HEK293 (cell line): ENCODE measurements around the gene LASP1NB.
A peak's percentile ranks its signal among the peaks of the same experiment; 100 is the strongest.

Experiments used
- CTCF ChIA-PET: fragments of 350-600 bp; formaldehyde crosslinking; extraction: SDS; loops from one replicate; lab custom pipeline; 2021; ENCODE audit warnings: antibody characterized with exemption; lab: Yijun Ruan, JAX
- POLR2A ChIA-PET: fragments of 300-600 bp; formaldehyde crosslinking; extraction: SDS; loops from one replicate; lab custom pipeline; 2020; ENCODE audit warnings: antibody characterized with exemption, inconsistent platforms; lab: Yijun Ruan, JAX
- H3K27ac ChIP-seq: fragments of 200-500 bp; sonication (Bioruptor generic); 2 replicates; pipeline ENCODE4 v1.5.1; 2014; ENCODE audit warnings: low read depth, low read length, control low read depth, inconsistent platforms; ENCODE audit errors: extremely low read depth
- H3K36me3 ChIP-seq, 2 experiments: fragments of 200-500 bp in 1 of 2; sonication (Bioruptor generic) in 1 of 2; 1 replicate in 1 of 2; 2 replicates in 1 of 2; pipeline ENCODE4 v1.5.1; 2014 to 2017; ENCODE audit warnings: inconsistent platforms in 2 of 2, low read length in 2 of 2; ENCODE audit not compliant: control insufficient read depth in 2 of 2, insufficient read depth in 1 of 2
- H3K4me1 ChIP-seq: fragments of 200-500 bp; sonication (Bioruptor generic); 2 replicates; pipeline ENCODE4 v1.5.1; 2014; ENCODE audit warnings: mild to moderate bottlenecking, low read length, inconsistent platforms; ENCODE audit not compliant: control insufficient read depth, insufficient read depth
- H3K4me3 ChIP-seq: 2 replicates; pipeline ENCODE4 v1.5.1; 2011; ENCODE audit warnings: low read depth, mild to moderate bottlenecking, control low read depth, low read length, moderate library complexity
- H3K9me3 ChIP-seq: fragments of 200-500 bp; sonication (Bioruptor generic); 2 replicates; pipeline ENCODE4 v1.5.1; 2014; ENCODE audit warnings: low read depth, low read length, inconsistent platforms; ENCODE audit not compliant: control insufficient read depth, insufficient read depth
- FEZF1 ChIP-seq: fragments of 450-650 bp; formaldehyde crosslinking; IDR thresholded peaks from 2 replicates; pipeline ENCODE4 v1.5.1; 2016; ENCODE audit warnings: missing biosample characterization, missing genetic modification characterization
- GLIS2 ChIP-seq: fragments of 450-650 bp; formaldehyde crosslinking; IDR thresholded peaks from 2 replicates; pipeline ENCODE4 v1.5.1; 2016; ENCODE audit warnings: missing biosample characterization, missing genetic modification characterization
- MZF1 ChIP-seq: fragments of 450-650 bp; formaldehyde crosslinking; IDR thresholded peaks from 2 replicates; pipeline ENCODE4 v1.5.1; 2017; ENCODE audit warnings: missing biosample characterization, missing genetic modification characterization, borderline replicate concordance
- SP7 ChIP-seq: fragments of 450-650 bp; formaldehyde crosslinking; IDR thresholded peaks from 2 replicates; pipeline ENCODE4 v1.5.1; 2016; ENCODE audit warnings: missing biosample characterization, missing genetic modification characterization
- YY2 ChIP-seq: fragments of 450-650 bp; formaldehyde crosslinking; IDR thresholded peaks from 2 replicates; pipeline ENCODE4 v1.5.1; 2016; ENCODE audit warnings: missing biosample characterization, missing genetic modification characterization
- ZBTB20 ChIP-seq: fragments of 450-650 bp; formaldehyde crosslinking; IDR thresholded peaks from 2 replicates; pipeline ENCODE4 v1.5.1; 2016; ENCODE audit warnings: missing biosample characterization, missing genetic modification characterization
- ZFP3 ChIP-seq: fragments of 450-650 bp; formaldehyde crosslinking; IDR thresholded peaks from 2 replicates; pipeline ENCODE4 v1.5.1; 2016; ENCODE audit warnings: low read depth, missing biosample characterization, missing genetic modification characterization
- ZNF146 ChIP-seq: fragments of 450-650 bp; formaldehyde crosslinking; IDR thresholded peaks from 2 replicates; pipeline ENCODE4 v1.5.1; 2016; ENCODE audit warnings: missing biosample characterization, missing genetic modification characterization
- ZNF202 ChIP-seq: fragments of 450-650 bp; formaldehyde crosslinking; IDR thresholded peaks from 2 replicates; pipeline ENCODE4 v1.5.1; 2016; ENCODE audit warnings: missing biosample characterization, missing genetic modification characterization, borderline replicate concordance
- ZNF23 ChIP-seq: fragments of 450-650 bp; formaldehyde crosslinking; IDR thresholded peaks from 2 replicates; pipeline ENCODE4 v1.5.1; 2016; ENCODE audit warnings: missing biosample characterization, missing genetic modification characterization, borderline replicate concordance
- ZNF354C ChIP-seq: fragments of 450-650 bp; formaldehyde crosslinking; IDR thresholded peaks from 2 replicates; pipeline ENCODE4 v1.5.1; 2016; ENCODE audit warnings: missing biosample characterization, missing genetic modification characterization, low read depth, borderline replicate concordance
- ZNF473 ChIP-seq: fragments of 450-650 bp; formaldehyde crosslinking; IDR thresholded peaks from 2 replicates; pipeline ENCODE4 v1.5.1; 2017; ENCODE audit warnings: missing biosample characterization, missing genetic modification characterization
- ZNF48 ChIP-seq: fragments of 450-650 bp; formaldehyde crosslinking; IDR thresholded peaks from 2 replicates; pipeline ENCODE4 v1.5.1; 2016; ENCODE audit warnings: missing biosample characterization, missing genetic modification characterization
- ZNF610 ChIP-seq: fragments of 450-650 bp; formaldehyde crosslinking; IDR thresholded peaks from 2 replicates; pipeline ENCODE4 v1.5.1; 2016; ENCODE audit warnings: missing biosample characterization, missing genetic modification characterization, borderline replicate concordance
- ZNF623 ChIP-seq: fragments of 450-650 bp; formaldehyde crosslinking; IDR thresholded peaks from 2 replicates; pipeline ENCODE4 v1.5.1; 2016; ENCODE audit warnings: missing biosample characterization, missing genetic modification characterization
- ZNF747 ChIP-seq: fragments of 450-650 bp; formaldehyde crosslinking; IDR thresholded peaks from 2 replicates; pipeline ENCODE4 v1.5.1; 2016; ENCODE audit warnings: missing biosample characterization, missing genetic modification characterization
- ZSCAN16 ChIP-seq: fragments of 450-650 bp; formaldehyde crosslinking; IDR thresholded peaks from 2 replicates; pipeline ENCODE4 v1.5.1; 2016; ENCODE audit warnings: missing biosample characterization, missing genetic modification characterization
- ZSCAN30 ChIP-seq: fragments of 450-650 bp; IDR thresholded peaks from 2 replicates; pipeline ENCODE4 v1.5.1; 2018; ENCODE audit warnings: missing biosample characterization, mild to moderate bottlenecking, missing genetic modification characterization, moderate library complexity
- TF ChIP-seq, protein P1 (sequence below): fragments of 450-650 bp; formaldehyde crosslinking; optimal IDR thresholded peaks from 2 replicates; pipeline ENCODE3; 2016; ENCODE audit warnings: missing biosample characterization, mild to moderate bottlenecking, missing genetic modification characterization
- TF ChIP-seq, protein P2 (sequence below): fragments of 450-650 bp; formaldehyde crosslinking; IDR thresholded peaks from 2 replicates; pipeline ENCODE4 v1.5.1; 2016; ENCODE audit warnings: missing biosample characterization, missing genetic modification characterization
- TF ChIP-seq, protein P3 (sequence below): fragments of 450-650 bp; formaldehyde crosslinking; IDR thresholded peaks from 2 replicates; pipeline ENCODE4 v1.5.1; 2016; ENCODE audit warnings: missing biosample characterization, missing genetic modification characterization
- TF ChIP-seq, protein P4 (sequence below): fragments of 450-650 bp; IDR thresholded peaks from 2 replicates; pipeline ENCODE4 v1.5.1; 2018; ENCODE audit warnings: missing biosample characterization, missing genetic modification characterization
- TF ChIP-seq, protein P5 (sequence below): fragments of 450-650 bp; formaldehyde crosslinking; IDR thresholded peaks from 2 replicates; pipeline ENCODE4 v1.5.1; 2016; ENCODE audit warnings: missing biosample characterization, missing genetic modification characterization
- TF ChIP-seq, protein P6 (sequence below): fragments of 450-650 bp; formaldehyde crosslinking; IDR thresholded peaks from 2 replicates; pipeline ENCODE4 v1.5.1; 2017; ENCODE audit warnings: missing biosample characterization, missing genetic modification characterization

Gene LASP1NB

DNA sequence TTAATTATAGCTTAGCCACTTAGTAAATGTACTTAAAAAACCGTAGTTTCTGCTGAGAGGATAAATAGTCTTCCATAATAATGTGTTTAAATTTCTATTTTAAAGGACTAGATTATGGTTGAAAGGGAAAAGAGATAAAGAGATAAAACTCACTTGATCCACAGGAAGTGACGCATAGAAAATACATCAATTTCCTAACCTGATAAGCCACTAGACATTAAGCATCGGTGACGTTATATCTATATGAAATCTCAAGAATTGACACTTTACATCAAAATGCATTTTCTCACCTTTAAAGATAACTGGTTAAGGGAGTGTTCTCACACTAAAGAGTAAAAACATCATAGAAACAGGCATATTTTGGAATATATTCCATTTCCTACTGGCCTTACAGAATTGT, 36.0 kb downstream of the LASP1NB start (continued):
- TF ChIP-seq SP7 (tag by site-specific recombination), result peak; percentile 49; the same call in 1 of the 2 replicates
- TF ChIP-seq, all 188 proteins: peak for 2

DNA sequence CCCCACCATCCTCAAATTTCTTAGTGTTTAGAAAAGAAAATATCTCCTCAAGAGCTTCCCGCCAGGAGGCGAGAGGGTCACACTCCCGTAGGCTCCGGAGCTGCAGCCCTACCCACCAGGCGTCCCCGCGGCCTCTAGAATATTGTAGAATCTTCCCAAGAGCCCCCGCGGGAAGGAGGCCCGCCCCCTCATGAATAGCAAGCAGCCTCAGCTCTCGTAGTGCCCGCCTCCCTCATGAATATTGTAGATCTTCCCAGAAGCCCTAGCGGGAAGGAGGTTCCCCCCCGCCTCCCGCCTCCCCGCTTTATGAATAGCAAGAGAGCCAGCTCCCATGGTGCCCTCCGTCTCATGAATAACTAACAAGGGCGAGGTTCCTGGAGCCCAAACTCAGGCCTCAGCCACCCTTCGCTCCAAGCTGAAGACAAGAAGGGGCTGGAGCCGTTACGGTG, 41.9 kb downstream of the LASP1NB start, which contains the start of gene FBXO47:
Gene FBXO47 (minus strand): TSS at position 114 of the 449 bp plus-strand sequence. CDS start 4,378 bp downstream, outside the sequence.
- H3K4me1 ChIP-seq, result no peaks in the 10 kb centered on the region
- H3K27ac ChIP-seq, result no peak within 1 kb of the TSS
- CTCF ChIA-PET, result interaction anchor here (0.7 to 0.9 kb wide), 2 partner anchors 15 to 57 kb away, joined by 3 to 4 read pairs; no protein-coding TSS in a partner anchor
- no peaks in the 10 kb centered on the region for H3K9me3 ChIP-seq
- no peak within 1 kb of the TSS for H3K4me3 ChIP-seq
- TF ChIP-seq, protein P1, sequence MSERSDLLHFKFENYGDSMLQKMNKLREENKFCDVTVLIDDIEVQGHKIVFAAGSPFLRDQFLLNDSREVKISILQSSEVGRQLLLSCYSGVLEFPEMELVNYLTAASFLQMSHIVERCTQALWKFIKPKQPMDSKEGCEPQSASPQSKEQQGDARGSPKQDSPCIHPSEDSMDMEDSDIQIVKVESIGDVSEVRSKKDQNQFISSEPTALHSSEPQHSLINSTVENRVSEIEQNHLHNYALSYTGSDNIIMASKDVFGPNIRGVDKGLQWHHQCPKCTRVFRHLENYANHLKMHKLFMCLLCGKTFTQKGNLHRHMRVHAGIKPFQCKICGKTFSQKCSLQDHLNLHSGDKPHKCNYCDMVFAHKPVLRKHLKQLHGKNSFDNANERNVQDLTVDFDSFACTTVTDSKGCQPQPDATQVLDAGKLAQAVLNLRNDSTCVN, result no peak
- no peak for TF ChIP-seq ZNF202
- no peak for TF ChIP-seq ZNF146
- no peak for TF ChIP-seq ZFP3 (tag by site-specific recombination)
- TF ChIP-seq YY2 (tag by site-specific recombination), result no peak
- TF ChIP-seq ZNF48, result no peak
- no peak for TF ChIP-seq ZNF747 (tag by site-specific recombination)
- no peak for TF ChIP-seq ZSCAN16 (tag by site-specific recombination)
- no peak for TF ChIP-seq GLIS2
- no peak for TF ChIP-seq MZF1
- no peak for TF ChIP-seq ZNF610 (tag by site-specific recombination)
- TF ChIP-seq, protein P2, sequence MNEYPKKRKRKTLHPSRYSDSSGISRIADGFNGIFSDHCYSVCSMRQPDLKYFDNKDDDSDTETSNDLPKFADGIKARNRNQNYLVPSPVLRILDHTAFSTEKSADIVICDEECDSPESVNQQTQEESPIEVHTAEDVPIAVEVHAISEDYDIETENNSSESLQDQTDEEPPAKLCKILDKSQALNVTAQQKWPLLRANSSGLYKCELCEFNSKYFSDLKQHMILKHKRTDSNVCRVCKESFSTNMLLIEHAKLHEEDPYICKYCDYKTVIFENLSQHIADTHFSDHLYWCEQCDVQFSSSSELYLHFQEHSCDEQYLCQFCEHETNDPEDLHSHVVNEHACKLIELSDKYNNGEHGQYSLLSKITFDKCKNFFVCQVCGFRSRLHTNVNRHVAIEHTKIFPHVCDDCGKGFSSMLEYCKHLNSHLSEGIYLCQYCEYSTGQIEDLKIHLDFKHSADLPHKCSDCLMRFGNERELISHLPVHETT (tag by site-specific recombination), result no peak
- TF ChIP-seq, protein P3, sequence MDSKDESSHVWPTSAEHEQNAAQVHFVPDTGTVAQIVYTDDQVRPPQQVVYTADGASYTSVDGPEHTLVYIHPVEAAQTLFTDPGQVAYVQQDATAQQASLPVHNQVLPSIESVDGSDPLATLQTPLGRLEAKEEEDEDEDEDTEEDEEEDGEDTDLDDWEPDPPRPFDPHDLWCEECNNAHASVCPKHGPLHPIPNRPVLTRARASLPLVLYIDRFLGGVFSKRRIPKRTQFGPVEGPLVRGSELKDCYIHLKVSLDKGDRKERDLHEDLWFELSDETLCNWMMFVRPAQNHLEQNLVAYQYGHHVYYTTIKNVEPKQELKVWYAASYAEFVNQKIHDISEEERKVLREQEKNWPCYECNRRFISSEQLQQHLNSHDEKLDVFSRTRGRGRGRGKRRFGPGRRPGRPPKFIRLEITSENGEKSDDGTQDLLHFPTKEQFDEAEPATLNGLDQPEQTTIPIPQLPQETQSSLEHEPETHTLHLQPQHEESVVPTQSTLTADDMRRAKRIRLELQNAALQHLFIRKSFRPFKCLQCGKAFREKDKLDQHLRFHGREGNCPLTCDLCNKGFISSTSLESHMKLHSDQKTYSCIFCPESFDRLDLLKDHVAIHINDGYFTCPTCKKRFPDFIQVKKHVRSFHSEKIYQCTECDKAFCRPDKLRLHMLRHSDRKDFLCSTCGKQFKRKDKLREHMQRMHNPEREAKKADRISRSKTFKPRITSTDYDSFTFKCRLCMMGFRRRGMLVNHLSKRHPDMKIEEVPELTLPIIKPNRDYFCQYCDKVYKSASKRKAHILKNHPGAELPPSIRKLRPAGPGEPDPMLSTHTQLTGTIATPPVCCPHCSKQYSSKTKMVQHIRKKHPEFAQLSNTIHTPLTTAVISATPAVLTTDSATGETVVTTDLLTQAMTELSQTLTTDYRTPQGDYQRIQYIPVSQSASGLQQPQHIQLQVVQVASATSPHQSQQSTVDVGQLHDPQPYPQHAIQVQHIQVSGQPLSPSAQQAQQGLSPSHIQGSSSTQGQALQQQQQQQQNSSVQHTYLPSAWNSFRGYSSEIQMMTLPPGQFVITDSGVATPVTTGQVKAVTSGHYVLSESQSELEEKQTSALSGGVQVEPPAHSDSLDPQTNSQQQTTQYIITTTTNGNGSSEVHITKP (tag by site-specific recombination), result no peak
- no peaks in the 10 kb centered on the region for H3K36me3 ChIP-seq
- POLR2A ChIA-PET, result no interaction called here

DNA sequence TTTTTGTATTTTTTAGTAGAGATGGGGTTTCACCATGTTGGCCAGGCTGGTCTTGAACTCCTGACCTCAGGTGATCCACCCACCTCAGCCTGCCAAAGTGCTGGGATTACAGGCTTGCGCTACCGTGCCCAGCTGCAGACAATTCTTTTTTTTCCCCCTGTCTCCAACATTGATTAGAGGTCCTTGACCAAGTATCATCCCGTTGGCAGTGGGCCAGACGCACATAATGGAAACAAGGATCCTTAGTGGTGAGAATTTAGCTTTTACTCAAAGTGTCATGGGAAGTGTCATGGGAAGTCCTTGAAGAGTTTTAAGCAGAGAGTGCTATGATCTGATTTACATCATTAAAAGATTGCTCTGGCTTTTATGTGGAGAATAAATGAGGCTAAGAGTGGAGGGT, 43.9 kb downstream of the LASP1NB start:
- Histone ChIP-seq H3K4me1 (no peaks in the 10 kb centered on the region), H3K36me3 (no peaks in the 10 kb centered on the region), H3K9me3 (no peaks in the 10 kb centered on the region), H3K4me3 (no peak overlapping the region), H3K27ac (no peak overlapping the region)
- CTCF ChIA-PET, result interaction anchor here (1.0 to 1.2 kb wide), 3 partner anchors 9 to 205 kb away, joined by 3 to 4 read pairs (median 4); no protein-coding TSS in a partner anchor
- POLR2A ChIA-PET, result no interaction called here
- TF ChIP-seq FEZF1 (tag by site-specific recombination) (no peak), ZNF623 (tag by site-specific recombination) (no peak), ZNF354C (tag by site-specific recombination) (no peak), ZNF23 (tag by site-specific recombination) (no peak), ZSCAN30 (tag by site-specific recombination) (no peak), YY2 (tag by site-specific recombination) (no peak), ZNF473 (no peak), ZBTB20 (tag by site-specific recombination) (no peak)
- TF ChIP-seq, protein P4, sequence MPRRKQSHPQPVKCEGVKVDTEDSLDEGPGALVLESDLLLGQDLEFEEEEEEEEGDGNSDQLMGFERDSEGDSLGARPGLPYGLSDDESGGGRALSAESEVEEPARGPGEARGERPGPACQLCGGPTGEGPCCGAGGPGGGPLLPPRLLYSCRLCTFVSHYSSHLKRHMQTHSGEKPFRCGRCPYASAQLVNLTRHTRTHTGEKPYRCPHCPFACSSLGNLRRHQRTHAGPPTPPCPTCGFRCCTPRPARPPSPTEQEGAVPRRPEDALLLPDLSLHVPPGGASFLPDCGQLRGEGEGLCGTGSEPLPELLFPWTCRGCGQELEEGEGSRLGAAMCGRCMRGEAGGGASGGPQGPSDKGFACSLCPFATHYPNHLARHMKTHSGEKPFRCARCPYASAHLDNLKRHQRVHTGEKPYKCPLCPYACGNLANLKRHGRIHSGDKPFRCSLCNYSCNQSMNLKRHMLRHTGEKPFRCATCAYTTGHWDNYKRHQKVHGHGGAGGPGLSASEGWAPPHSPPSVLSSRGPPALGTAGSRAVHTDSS (tag by site-specific recombination), result no peak
- TF ChIP-seq, protein P5, sequence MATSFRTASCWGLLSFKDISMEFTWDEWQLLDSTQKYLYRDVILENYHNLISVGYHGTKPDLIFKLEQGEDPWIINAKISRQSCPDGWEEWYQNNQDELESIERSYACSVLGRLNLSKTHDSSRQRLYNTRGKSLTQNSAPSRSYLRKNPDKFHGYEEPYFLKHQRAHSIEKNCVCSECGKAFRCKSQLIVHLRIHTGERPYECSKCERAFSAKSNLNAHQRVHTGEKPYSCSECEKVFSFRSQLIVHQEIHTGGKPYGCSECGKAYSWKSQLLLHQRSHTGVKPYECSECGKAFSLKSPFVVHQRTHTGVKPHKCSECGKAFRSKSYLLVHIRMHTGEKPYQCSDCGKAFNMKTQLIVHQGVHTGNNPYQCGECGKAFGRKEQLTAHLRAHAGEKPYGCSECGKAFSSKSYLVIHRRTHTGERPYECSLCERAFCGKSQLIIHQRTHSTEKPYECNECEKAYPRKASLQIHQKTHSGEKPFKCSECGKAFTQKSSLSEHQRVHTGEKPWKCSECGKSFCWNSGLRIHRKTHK (tag by site-specific recombination), result no peak
- TF ChIP-seq, protein P6, sequence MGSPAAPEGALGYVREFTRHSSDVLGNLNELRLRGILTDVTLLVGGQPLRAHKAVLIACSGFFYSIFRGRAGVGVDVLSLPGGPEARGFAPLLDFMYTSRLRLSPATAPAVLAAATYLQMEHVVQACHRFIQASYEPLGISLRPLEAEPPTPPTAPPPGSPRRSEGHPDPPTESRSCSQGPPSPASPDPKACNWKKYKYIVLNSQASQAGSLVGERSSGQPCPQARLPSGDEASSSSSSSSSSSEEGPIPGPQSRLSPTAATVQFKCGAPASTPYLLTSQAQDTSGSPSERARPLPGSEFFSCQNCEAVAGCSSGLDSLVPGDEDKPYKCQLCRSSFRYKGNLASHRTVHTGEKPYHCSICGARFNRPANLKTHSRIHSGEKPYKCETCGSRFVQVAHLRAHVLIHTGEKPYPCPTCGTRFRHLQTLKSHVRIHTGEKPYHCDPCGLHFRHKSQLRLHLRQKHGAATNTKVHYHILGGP (tag by site-specific recombination), result no peak
